ENCODE results near the gene KCNC1.

KCNC1 gene

GRCh38 chr11:17774232-17775034 is 39.9 kb downstream of the KCNC1 start:
- H3K4me1 ChIP-seq = no peaks in the 10 kb centered on the region
- H3K9me3 ChIP-seq = no peaks in the 10 kb centered on the region
- peak in 1 of 2 donors; percentile 53 for DNase-seq
- no peak for TF ChIP-seq CTCF (IDR thresholded peaks at IDR 0.05)
- intact Hi-C loops (cut with DNase I; ENCODE audit: low total_unique reads) = no loop called here
- no peak overlapping the region for H3K27ac ChIP-seq
- no peaks in the 10 kb centered on the region for H3K36me3 ChIP-seq
- no peaks in the 10 kb centered on the region for H3K27me3 ChIP-seq
- no peak overlapping the region for H3K4me3 ChIP-seq

- intact Hi-C loops (cut with DNase I; ENCODE audit: low total_unique reads) = no loop called here
- Histone ChIP-seq H3K27me3 (no peaks in the 10 kb centered on the region), H3K36me3 (no peaks in the 10 kb centered on the region), H3K9me3 (no peaks in the 10 kb centered on the region), H3K4me1 (no peaks in the 10 kb centered on the region), H3K27ac (no peak overlapping the region), H3K4me3 (no peak overlapping the region)
- peak in 1 of 2 donors; percentile 21 for DNase-seq
- no peak for TF ChIP-seq CTCF (IDR thresholded peaks at IDR 0.05)
Measured at GRCh38 chr11:17775035-17775348, 40.4 kb downstream of the KCNC1 start.

DNA sequence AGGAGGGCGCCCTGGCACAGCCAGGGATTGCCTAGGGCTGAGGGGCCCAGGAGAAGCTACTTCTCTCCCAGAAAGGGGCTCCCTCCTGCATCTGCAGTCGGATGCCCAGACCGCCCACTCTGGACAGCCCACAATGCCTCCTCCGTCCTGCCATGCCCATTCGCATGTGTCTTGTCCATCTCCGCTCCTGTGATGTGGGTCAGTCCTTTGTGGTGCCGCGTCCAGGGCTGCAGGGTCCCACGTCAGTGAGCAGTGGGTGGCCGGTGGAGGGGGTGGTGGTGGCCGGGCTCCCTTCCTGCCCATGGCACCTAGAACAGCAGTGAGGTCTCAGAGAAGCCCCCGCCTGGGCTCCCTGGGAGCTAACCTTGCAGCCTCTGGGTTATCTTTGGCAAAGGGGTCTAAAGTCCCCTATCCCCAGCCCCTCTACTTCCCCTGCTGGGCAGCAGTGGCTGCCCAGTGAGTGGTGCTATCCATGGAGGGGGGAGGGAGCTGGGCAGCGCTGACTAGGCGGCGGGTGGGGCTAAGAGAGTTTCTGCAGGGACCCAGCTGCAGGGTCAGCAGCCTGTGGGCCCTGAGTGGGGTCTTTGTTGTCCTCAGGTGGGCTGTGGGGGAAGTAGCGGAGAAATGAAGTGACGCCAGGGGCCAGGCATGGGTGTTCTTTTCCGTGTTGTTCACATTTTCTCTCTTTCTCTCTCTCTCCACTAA is 41.1 kb downstream of the KCNC1 start:
- Histone ChIP-seq H3K27ac (no peak overlapping the region), H3K36me3 (no peaks in the 10 kb centered on the region), H3K4me1 (no peaks in the 10 kb centered on the region), H3K27me3 (no peaks in the 10 kb centered on the region), H3K4me3 (no peak overlapping the region), H3K9me3 (no peaks in the 10 kb centered on the region)
- DNase-seq = peak in 1 of 2 donors; percentile 53
- no peak for TF ChIP-seq CTCF (IDR thresholded peaks at IDR 0.05)
- intact Hi-C loops (cut with DNase I; ENCODE audit: low total_unique reads) = no loop called here

- intact Hi-C loops (cut with DNase I; ENCODE audit: low total_unique reads) = no loop called here
- no peak overlapping the region for H3K27ac ChIP-seq
- no peaks in the 10 kb centered on the region for H3K9me3 ChIP-seq
- no peaks in the 10 kb centered on the region for H3K36me3 ChIP-seq
- no peak for TF ChIP-seq CTCF (IDR thresholded peaks at IDR 0.05)
- H3K27me3 ChIP-seq = no peaks in the 10 kb centered on the region
- H3K4me1 ChIP-seq = no peaks in the 10 kb centered on the region
- DNase-seq = peak in 1 of 2 donors; percentile 55
- no peak overlapping the region for H3K4me3 ChIP-seq
Measured at GRCh38 chr11:17776212-17776875, 41.8 kb downstream of the KCNC1 start.

DNA sequence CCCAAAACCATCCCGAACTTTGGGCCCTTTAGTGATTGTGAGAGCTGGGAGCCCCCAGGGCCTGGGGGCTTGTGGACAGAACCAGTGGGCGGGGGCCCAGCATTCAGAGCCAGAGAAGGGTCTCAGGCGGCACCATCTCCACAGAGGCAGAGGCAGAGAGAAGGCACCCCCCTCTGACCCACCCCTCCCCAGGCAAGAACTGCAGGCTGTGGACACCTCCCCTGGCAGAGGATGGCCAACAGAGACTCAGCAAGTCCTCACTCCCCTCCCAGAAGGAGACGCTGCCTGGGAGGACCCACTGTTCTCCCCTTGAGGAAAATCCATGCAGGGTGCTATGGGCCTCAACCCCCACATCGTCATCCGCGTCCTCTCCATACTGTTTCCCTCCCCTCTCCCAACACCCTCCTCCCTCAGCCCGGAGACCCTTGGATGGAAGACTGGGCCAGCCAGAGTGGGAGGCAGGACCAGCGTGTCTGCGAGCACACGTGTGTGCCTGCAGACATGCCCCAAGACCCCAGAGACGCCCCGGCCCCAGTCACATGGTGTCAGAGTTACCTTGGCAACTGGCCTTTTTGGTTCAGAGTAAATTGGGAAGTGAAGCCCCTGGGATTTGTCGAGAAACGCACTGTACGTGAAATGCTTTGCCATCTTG is 42.6 kb downstream of the KCNC1 start:
- peak in 1 of 2 donors; percentile 47 for DNase-seq
- Histone ChIP-seq H3K4me3 (no peak overlapping the region), H3K36me3 (no peaks in the 10 kb centered on the region), H3K4me1 (no peaks in the 10 kb centered on the region), H3K27ac (no peak overlapping the region), H3K9me3 (no peaks in the 10 kb centered on the region), H3K27me3 (no peaks in the 10 kb centered on the region)
- no peak for TF ChIP-seq CTCF (IDR thresholded peaks at IDR 0.05)
- intact Hi-C loops (cut with DNase I; ENCODE audit: low total_unique reads) = no loop called here

Measured in tibial artery (tissue), 4 donors.